K562 (cell line): Measurements from ENCODE around the gene POLR1H. TPM values are rescaled to one million over a fixed set of nuclear protein-coding genes. Genes with fewer than 3 reads are reported as not detected.

Experiments used
- ATAC-seq: fragments of 200-7000 bp; cut with Tn5 transposase; 3 replicates; pipeline ENCODE4 v1.9.1; 2020; ENCODE audit warnings: moderate library complexity
- BruUV-seq: library from RNA; stranded (reverse); fragments of 400-500 nt; replicated peaks from 2 replicates; lab custom pipeline; 2021; lab: Mats Ljungman, UMichigan
- CTCF ChIA-PET: fragments of 300-600 bp; formaldehyde crosslinking; extraction: SDS; loops from one replicate; lab custom pipeline; 2021; ENCODE audit warnings: low intra/inter-chr PET ratio; lab: Yijun Ruan, JAX
- POLR2A ChIA-PET: fragments of 300-600, 350-650 bp; sonication (Branson Sonifier 250); formaldehyde crosslinking; extraction: SDS; loops from one replicate; lab custom pipeline; 2021; ENCODE audit warnings: antibody characterized with exemption, inconsistent platforms; lab: Yijun Ruan, JAX
- DNase-seq, 4 experiments: peaks; one replicate each; pipeline versions ENCODE4 v3.0.0 to v3.0.0-alpha.2; 2011 to 2018; ENCODE audit warnings: low spot score in 3 of 4, mixed read lengths in 3 of 4; ENCODE audit errors: extremely low read depth in 1 of 4
- FAIRE-seq: peaks from 2 replicates; lab custom pipeline; 2011; peaks lifted over from hg19 to GRCh38; lab: Jason Lieb, UNC
- H2AFZ ChIP-seq: 2 replicates; pipeline ENCODE4 v1.6.0; 2011; ENCODE audit warnings: low read depth, low read length, control low read depth, inconsistent platforms
- H3K27ac ChIP-seq: fragments of 200-600 bp; 3 replicates; pipeline ENCODE4 v1.8.0; 2011; ENCODE audit warnings: low read depth, mild to moderate bottlenecking, control low read depth, inconsistent platforms, low read length, moderate library complexity, mixed read lengths; ENCODE audit errors: extremely low read depth
- H3K27me3 ChIP-seq, 2 experiments: fragments of 300-600 bp in 1 of 2; 2 replicates in 1 of 2; 3 replicates in 1 of 2; pipeline versions ENCODE4 v1.6.0 to v1.8.0; 2011; ENCODE audit warnings: inconsistent platforms in 2 of 2, low read length in 2 of 2, mild to moderate bottlenecking in 1 of 2, mixed read lengths in 1 of 2, moderate library complexity in 1 of 2; ENCODE audit not compliant: control insufficient read depth in 2 of 2, insufficient read depth in 2 of 2
- H3K36me3 ChIP-seq: fragments of 300-600 bp; 3 replicates; pipeline ENCODE4 v1.8.0; 2011; ENCODE audit warnings: mild to moderate bottlenecking, low read length, inconsistent platforms; ENCODE audit not compliant: control insufficient read depth, insufficient read depth
- H3K4me1 ChIP-seq, 2 experiments: fragments of 200-600 bp in 1 of 2; replicated peaks in 1 of 2; 2 replicates in 1 of 2; 3 replicates in 1 of 2; pipeline versions ENCODE4 v1.5.1 to v1.8.0; 2011; ENCODE audit warnings: inconsistent platforms in 2 of 2, low read length in 2 of 2, mild to moderate bottlenecking in 1 of 2, mixed read lengths in 1 of 2, moderate library complexity in 1 of 2; ENCODE audit not compliant: control insufficient read depth in 2 of 2, insufficient read depth in 2 of 2
- H3K4me2 ChIP-seq: 2 replicates; pipeline ENCODE4 v1.6.1; 2011; ENCODE audit warnings: low read length, control low read depth, inconsistent platforms, mixed read lengths; ENCODE audit not compliant: insufficient read depth
- H3K4me3 ChIP-seq: fragments of 200-600 bp; sonication (generic), shearing (Covaris generic); 2 replicates; pipeline ENCODE4 v1.5.1; 2016; ENCODE audit warnings: control low read depth, inconsistent platforms
- H3K79me2 ChIP-seq: fragments of 200-600 bp; 3 replicates; pipeline ENCODE4 v1.8.0; 2011; ENCODE audit warnings: low read length, inconsistent platforms; ENCODE audit not compliant: control insufficient read depth, insufficient read depth
- H3K9ac ChIP-seq, 2 experiments: 2 replicates each; pipeline versions ENCODE4 v1.6.0 to v1.6.1; 2011; ENCODE audit warnings: low read depth in 2 of 2, low read length in 2 of 2, control low read depth in 1 of 2, inconsistent platforms in 1 of 2, mild to moderate bottlenecking in 1 of 2, mixed read lengths in 1 of 2; ENCODE audit not compliant: insufficient read depth in 1 of 2
- H3K9me1 ChIP-seq: one replicate; pipeline ENCODE4 v1.6.0; 2011; ENCODE audit warnings: inconsistent platforms, mild to moderate bottlenecking, low read length, moderate library complexity; ENCODE audit not compliant: control insufficient read depth, insufficient read depth
- H3K9me3 ChIP-seq: replicated peaks from 2 replicates; pipeline ENCODE4 v1.5.1; 2011; ENCODE audit warnings: low read depth, low read length, inconsistent platforms; ENCODE audit not compliant: control insufficient read depth, insufficient read depth
- H4K20me1 ChIP-seq: replicated peaks from 2 replicates; pipeline ENCODE4 v1.6.1; 2011; ENCODE audit warnings: low read length, inconsistent platforms, mixed read lengths; ENCODE audit not compliant: control insufficient read depth, insufficient read depth
- CBX5 ChIP-seq: IDR thresholded peaks from 2 replicates; pipeline ENCODE4 v1.6.1; 2014; ENCODE audit warnings: low read depth, borderline replicate concordance
- FOXJ3 ChIP-seq: sonication (generic); formaldehyde crosslinking; IDR thresholded peaks from 2 replicates; pipeline ENCODE4 v1.4.0; 2020; ENCODE audit warnings: mild to moderate bottlenecking, missing genetic modification reagents
- JUNB ChIP-seq: fragments of 450-650 bp; formaldehyde crosslinking; conservative IDR thresholded peaks from 2 replicates; pipeline ENCODE4 v1.4.0; 2020; ENCODE audit warnings: mild to moderate bottlenecking
- MTA3 ChIP-seq: fragments of 450-650 bp; formaldehyde crosslinking; IDR thresholded peaks from 2 replicates; pipeline ENCODE4 v1.6.1; 2017; ENCODE audit warnings: mild to moderate bottlenecking, borderline replicate concordance
- PTBP1 ChIP-seq: fragments of 200-400 bp; formaldehyde crosslinking; IDR thresholded peaks from 2 replicates; pipeline ENCODE4 v1.6.1; 2017; ENCODE audit warnings: low read depth, low read length
- ZNF121 ChIP-seq: sonication (generic); formaldehyde crosslinking; conservative IDR thresholded peaks from 2 replicates; pipeline ENCODE4 v1.8.0; 2022; ENCODE audit warnings: missing genetic modification reagents
- ZNF395 ChIP-seq: fragments of 200-800 bp; sonication (Bioruptor generic); IDR thresholded peaks from 2 replicates; pipeline ENCODE4 v1.6.1; 2017; ENCODE audit warnings: missing genetic modification characterization, missing compliant biosample characterization
- WGBS: fragments of 100-300 bp; shearing (Covaris generic); methylation state at CpG from one replicate; pipeline ENCODE4 v1.1.6; 2016; ENCODE audit warnings: low coverage, mixed read lengths; ENCODE audit not compliant: insufficient coverage; ENCODE audit errors: missing lambda C conversion rate; 5-methylcytosine and 5-hydroxymethylcytosine counted together
- in situ Hi-C: fragments of 300-500 bp; cut with MboI; formaldehyde crosslinking; loops from 4 replicates; pipeline ENCODE4 v1.15.0; 2018; ENCODE audit warnings: inconsistent platforms, mixed read lengths
- intact Hi-C: fragments of 100-400 bp; cut with micrococcal nuclease; formaldehyde crosslinking; loops from 2 replicates; pipeline ENCODE4 v1.14.2; 2022
- polyA plus RNA-seq, 8 experiments: library from polyadenylated mRNA; depleted of rRNA in 4 of 8; stranded (reverse) in 5 of 8; unstranded in 3 of 8; fragments of >200 nt; fragmentation: Nextera tagmentation in 2 of 8; fragmentation: Illumina TruSeq in 1 of 8; extraction: Ambion mirVana in 2 of 8; extraction: Trizol in 1 of 8; gene quantifications; 2 replicates each; pipeline versions ENCODE4 v1.2.1 to v1.2.3, GENCODE V29; 2011 to 2014; ENCODE audit warnings: inconsistent platforms in 1 of 8, missing spikeins in 1 of 8
- total RNA-seq, 7 experiments: library from RNA; depleted of rRNA in 6 of 7; stranded (reverse); fragments of >200 nt in 6 of 7; fragmentation: Illumina TruSeq in 2 of 7; extraction: Trizol in 2 of 7; gene quantifications; 2 replicates each; pipeline versions ENCODE4 v1.2.1 to v1.2.3, GENCODE V29; 2011 to 2021; ENCODE audit warnings: low replicate concordance in 1 of 7
- TF ChIP-seq, protein P1 (sequence below), 2 experiments: fragments of 450-650 bp; IDR thresholded peaks; 2 replicates each; pipeline ENCODE4 v1.6.1; 2016
- TF ChIP-seq, protein P2 (sequence below): fragments of 450-650 bp; IDR thresholded peaks from 2 replicates; pipeline ENCODE4 v1.6.1; 2014; ENCODE audit warnings: low read depth, mild to moderate bottlenecking, moderate library complexity, borderline replicate concordance

POLR1H gene
- total and polyA plus RNA-seq, 9 of the 15 experiments (the other 6 are each of a cell fraction or from before 2014, with no cell fraction given) = 92.2 to 333 (median 143) TPM

- ATAC-seq (no peak), DNase-seq (no peak), FAIRE-seq (no peak)
- no peak within 1 kb of the TSS for H3K4me2 ChIP-seq
- peaks cover 30 to 33% of the 10 kb centered on the region in 2 experiments for H3K27me3 ChIP-seq
- H3K36me3 ChIP-seq = no peaks in the 10 kb centered on the region
- H3K79me2 ChIP-seq = no peaks in the 10 kb centered on the region
- in situ Hi-C loops (no loop called here), intact Hi-C loops (no loop called here)
- TF ChIP-seq FOXJ3 (CRISPR knock-in tag) (no peak), ZNF395 (CRISPR knock-in tag) (no peak), JUNB (CRISPR knock-in tag) (no peak), ZNF121 (no peak), PTBP1 (no peak), MTA3 (no peak), CBX5 (no peak)
- TF ChIP-seq, protein P1, sequence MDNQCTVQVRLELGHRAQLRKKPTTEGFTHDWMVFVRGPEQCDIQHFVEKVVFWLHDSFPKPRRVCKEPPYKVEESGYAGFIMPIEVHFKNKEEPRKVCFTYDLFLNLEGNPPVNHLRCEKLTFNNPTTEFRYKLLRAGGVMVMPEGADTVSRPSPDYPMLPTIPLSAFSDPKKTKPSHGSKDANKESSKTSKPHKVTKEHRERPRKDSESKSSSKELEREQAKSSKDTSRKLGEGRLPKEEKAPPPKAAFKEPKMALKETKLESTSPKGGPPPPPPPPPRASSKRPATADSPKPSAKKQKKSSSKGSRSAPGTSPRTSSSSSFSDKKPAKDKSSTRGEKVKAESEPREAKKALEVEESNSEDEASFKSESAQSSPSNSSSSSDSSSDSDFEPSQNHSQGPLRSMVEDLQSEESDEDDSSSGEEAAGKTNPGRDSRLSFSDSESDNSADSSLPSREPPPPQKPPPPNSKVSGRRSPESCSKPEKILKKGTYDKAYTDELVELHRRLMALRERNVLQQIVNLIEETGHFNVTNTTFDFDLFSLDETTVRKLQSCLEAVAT (IDR thresholded peaks at IDR 0.05) = no peak
- TF ChIP-seq, protein P2, sequence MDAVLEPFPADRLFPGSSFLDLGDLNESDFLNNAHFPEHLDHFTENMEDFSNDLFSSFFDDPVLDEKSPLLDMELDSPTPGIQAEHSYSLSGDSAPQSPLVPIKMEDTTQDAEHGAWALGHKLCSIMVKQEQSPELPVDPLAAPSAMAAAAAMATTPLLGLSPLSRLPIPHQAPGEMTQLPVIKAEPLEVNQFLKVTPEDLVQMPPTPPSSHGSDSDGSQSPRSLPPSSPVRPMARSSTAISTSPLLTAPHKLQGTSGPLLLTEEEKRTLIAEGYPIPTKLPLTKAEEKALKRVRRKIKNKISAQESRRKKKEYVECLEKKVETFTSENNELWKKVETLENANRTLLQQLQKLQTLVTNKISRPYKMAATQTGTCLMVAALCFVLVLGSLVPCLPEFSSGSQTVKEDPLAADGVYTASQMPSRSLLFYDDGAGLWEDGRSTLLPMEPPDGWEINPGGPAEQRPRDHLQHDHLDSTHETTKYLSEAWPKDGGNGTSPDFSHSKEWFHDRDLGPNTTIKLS = no peak
- no TSS peak for BruUV-seq
- H3K4me1 ChIP-seq = peaks cover 0 to 7% of the 10 kb centered on the region in 2 experiments; a peak in 1 of 5 replicates
- H3K9me3 ChIP-seq = no peaks in the 10 kb centered on the region
- 0% methylated on average over 3 of the region's 3 CpGs for WGBS
- ChIA-PET POLR2A (no interaction called here), CTCF (no interaction called here)
- H3K4me3 ChIP-seq = no peak within 1 kb of the TSS
- no peak within 1 kb of the TSS for H3K27ac ChIP-seq
- H4K20me1 ChIP-seq = no peaks in the 10 kb centered on the region
- H2AFZ ChIP-seq = no peak within 1 kb of the TSS
- no peak within 1 kb of the TSS for H3K9ac ChIP-seq
- no peaks in the 10 kb centered on the region for H3K9me1 ChIP-seq
Measured at GRCh38 chr6:30113003-30113759, 52.1 kb downstream of the POLR1H start, which contains the start of gene TRIM31. TRIM31 (minus strand) TSS chr6:30113090; CDS start chr6:30112805, 285 bp downstream.
